Tibial nerve (tissue), 4 donors: ENCODE results near the gene MYO15B. TPM values are rescaled to one million over a fixed set of nuclear protein-coding genes. Genes with fewer than 3 reads are reported as not detected.

ENCODE experiments used
- DNase-seq, 2 donors: peaks; one replicate each; pipeline ENCODE4 v3.0.0-alpha.2; 2019; ENCODE audit warnings: low spot score in 2 of 2
- H3K27ac ChIP-seq, 4 donors: fragments of 200-600 bp; sonication (generic) in 3 of 4; one replicate each; pipeline ENCODE4 v1.5.1; 2017 to 2019; ENCODE audit warnings: mild to moderate bottlenecking in 1 of 4
- H3K27me3 ChIP-seq, 2 donors: fragments of 200-600 bp; sonication (generic) in 1 of 2; one replicate each; pipeline versions ENCODE4 v1.5.1 to v1.6.0; 2017 to 2019
- H3K36me3 ChIP-seq, 3 donors: fragments of 200-600 bp; sonication (generic); one replicate each; pipeline ENCODE4 v1.5.1; 2018 to 2019
- H3K4me1 ChIP-seq, 4 donors: fragments of 200-600 bp; sonication (generic) in 3 of 4; one replicate each; pipeline ENCODE4 v1.5.1; 2017 to 2019
- H3K4me3 ChIP-seq, 4 donors: fragments of 200-600 bp; sonication (generic) in 3 of 4; one replicate each; pipeline ENCODE4 v1.5.1; 2017 to 2019; ENCODE audit warnings: mild to moderate bottlenecking in 1 of 4, moderate library complexity in 1 of 4
- H3K9me3 ChIP-seq, 4 donors: fragments of 200-600 bp; sonication (generic) in 3 of 4; one replicate each; pipeline ENCODE4 v1.5.1; 2017 to 2019
- CTCF ChIP-seq, 5 experiments: fragments of 200-600 bp in 3 of 5; fragments of 450-650 bp in 2 of 5; sonication (generic) in 3 of 5; IDR thresholded peaks; one replicate each; pipeline ENCODE4 v1.5.1; 2016 to 2019; ENCODE audit warnings: antibody characterized with exemption in 5 of 5, mild to moderate bottlenecking in 3 of 5, moderate library complexity in 2 of 5
- EP300 ChIP-seq, 2 donors: sonication (generic); formaldehyde crosslinking; IDR thresholded peaks; one replicate each; pipeline ENCODE4 v1.6.1; 2017; ENCODE audit warnings: antibody characterized with exemption in 2 of 2, mild to moderate bottlenecking in 1 of 2
- POLR2A ChIP-seq, 2 donors: fragments of 450-650 bp; IDR thresholded peaks; one replicate each; pipeline ENCODE4 v1.6.1; 2017; ENCODE audit warnings: antibody characterized with exemption in 2 of 2, mild to moderate bottlenecking in 2 of 2, moderate library complexity in 2 of 2
- WGBS, 2 donors: methylation state at CpG; one replicate each; pipeline ENCODE4 v1.1.5; 2018; 5-methylcytosine and 5-hydroxymethylcytosine counted together
- total RNA-seq, 4 donors: library from RNA; depleted of rRNA; stranded (reverse); fragments of >200 nt; gene quantifications; one replicate each; pipeline ENCODE4 v1.1.0, GENCODE V29; 2016

Gene MYO15B
- total RNA-seq, 4 donors from 2014 or later = 150 to 327 (median 278) TPM

- H3K36me3 ChIP-seq = peaks cover 0 to 31% (median 0%) of the 10 kb centered on the region in 3 donors
- H3K4me1 ChIP-seq = no peaks in the 10 kb centered on the region
- WGBS, 2 donors = 89 to 94% methylated on average over 11 to 16 of the region's 16 CpGs
- no peaks in the 10 kb centered on the region for H3K9me3 ChIP-seq
- H3K27me3 ChIP-seq = no peaks in the 10 kb centered on the region
- peak overlapping the region in 2 of 4 donors; percentile 52 to 62 for H3K27ac ChIP-seq
- no peak for TF ChIP-seq POLR2A (IDR thresholded peaks at IDR 0.05)
- no peak for TF ChIP-seq CTCF (IDR thresholded peaks at IDR 0.05)
- no peak for TF ChIP-seq EP300 (IDR thresholded peaks at IDR 0.05)
- no peak for DNase-seq
- no peak overlapping the region for H3K4me3 ChIP-seq
Measured at GRCh38 chr17:75571885-75572215, 15.8 kb upstream of the MYO15B start.

GRCh38 chr17:75572713-75573539 lies 14.7 kb upstream of the MYO15B start:
- 87 to 94% methylated on average over 24 to 31 of the region's 39 CpGs for WGBS, 2 donors
- Histone ChIP-seq H3K4me3 (no peak overlapping the region), H3K27me3 (no peaks in the 10 kb centered on the region), H3K27ac (no peak overlapping the region), H3K4me1 (no peaks in the 10 kb centered on the region), H3K9me3 (no peaks in the 10 kb centered on the region), H3K36me3 (peaks cover 0 to 31% (median 0%) of the 10 kb centered on the region in 3 donors)
- no peak for TF ChIP-seq CTCF (IDR thresholded peaks at IDR 0.05)
- no peak for TF ChIP-seq EP300 (IDR thresholded peaks at IDR 0.05)
- TF ChIP-seq POLR2A (IDR thresholded peaks at IDR 0.05) = no peak
- no peak for DNase-seq

GRCh38 chr17:75573540-75573957 lies 14.1 kb upstream of the MYO15B start:
- Histone ChIP-seq H3K27ac (no peak overlapping the region), H3K4me1 (peaks cover 0 to under 1% (median 0%) of the 10 kb centered on the region in 4 donors), H3K36me3 (peaks cover 0 to 31% (median 0%) of the 10 kb centered on the region in 3 donors), H3K4me3 (no peak overlapping the region), H3K9me3 (no peaks in the 10 kb centered on the region), H3K27me3 (no peaks in the 10 kb centered on the region)
- no peak for DNase-seq
- TF ChIP-seq CTCF (IDR thresholded peaks at IDR 0.05) = no peak
- no peak for TF ChIP-seq POLR2A (IDR thresholded peaks at IDR 0.05)
- no peak for TF ChIP-seq EP300 (IDR thresholded peaks at IDR 0.05)
- WGBS, 2 donors = 90 to 93% methylated on average over 12 to 16 of the region's 16 CpGs

- DNase-seq = no peak
- H3K4me3 ChIP-seq = no peak overlapping the region
- H3K4me1 ChIP-seq = peaks cover 0 to 5% (median 0%) of the 10 kb centered on the region in 4 donors
- no peak for TF ChIP-seq POLR2A (IDR thresholded peaks at IDR 0.05)
- TF ChIP-seq CTCF (IDR thresholded peaks at IDR 0.05) = no peak
- TF ChIP-seq EP300 (IDR thresholded peaks at IDR 0.05) = no peak
- H3K27me3 ChIP-seq = no peaks in the 10 kb centered on the region
- H3K27ac ChIP-seq = no peak overlapping the region
- peaks cover 0 to 31% (median 0%) of the 10 kb centered on the region in 3 donors for H3K36me3 ChIP-seq
- H3K9me3 ChIP-seq = no peaks in the 10 kb centered on the region
- 81 to 85% methylated on average over 11 to 13 of the region's 13 CpGs for WGBS, 2 donors
Measured at GRCh38 chr17:75573994-75574393, 13.6 kb upstream of the MYO15B start.

- H3K4me3 ChIP-seq = no peak overlapping the region
- no peaks in the 10 kb centered on the region for H3K9me3 ChIP-seq
- no peak for DNase-seq
- WGBS, 2 donors = 64% methylated on average over 29 of the region's 29 CpGs; no CpG with 5 or more reads in 1 of the 2 donors
- H3K27me3 ChIP-seq = no peaks in the 10 kb centered on the region
- H3K27ac ChIP-seq = no peak overlapping the region
- H3K36me3 ChIP-seq = peaks cover 0 to 31% (median 0%) of the 10 kb centered on the region in 3 donors
- no peak for TF ChIP-seq CTCF (IDR thresholded peaks at IDR 0.05)
- peaks cover 0 to 7% (median 0%) of the 10 kb centered on the region in 4 donors for H3K4me1 ChIP-seq
Measured at GRCh38 chr17:75574404-75575036, 13.1 kb upstream of the MYO15B start.
